Neural cell (in vitro differentiated cells): ENCODE data around the gene RPL15.

Source experiments
- EP300 ChIP-seq: fragments of 450-650 bp; conservative IDR thresholded peaks from 2 replicates; pipeline ENCODE4 v1.6.1; 2014; ENCODE audit warnings: antibody characterized with exemption, mild to moderate bottlenecking, moderate library complexity; ENCODE audit not compliant: poor library complexity, severe bottlenecking
- TF ChIP-seq, protein P1 (sequence below): fragments of 450-650 bp; IDR thresholded peaks from 2 replicates; pipeline ENCODE4 v1.5.1; 2014; ENCODE audit warnings: antibody characterized with exemption, mild to moderate bottlenecking, moderate library complexity; ENCODE audit not compliant: poor library complexity, severe bottlenecking
- TF ChIP-seq, protein P2 (sequence below): IDR thresholded peaks from 2 replicates; pipeline ENCODE4 v1.6.1; 2012; ENCODE audit warnings: borderline replicate concordance

- TF ChIP-seq, protein P1, sequence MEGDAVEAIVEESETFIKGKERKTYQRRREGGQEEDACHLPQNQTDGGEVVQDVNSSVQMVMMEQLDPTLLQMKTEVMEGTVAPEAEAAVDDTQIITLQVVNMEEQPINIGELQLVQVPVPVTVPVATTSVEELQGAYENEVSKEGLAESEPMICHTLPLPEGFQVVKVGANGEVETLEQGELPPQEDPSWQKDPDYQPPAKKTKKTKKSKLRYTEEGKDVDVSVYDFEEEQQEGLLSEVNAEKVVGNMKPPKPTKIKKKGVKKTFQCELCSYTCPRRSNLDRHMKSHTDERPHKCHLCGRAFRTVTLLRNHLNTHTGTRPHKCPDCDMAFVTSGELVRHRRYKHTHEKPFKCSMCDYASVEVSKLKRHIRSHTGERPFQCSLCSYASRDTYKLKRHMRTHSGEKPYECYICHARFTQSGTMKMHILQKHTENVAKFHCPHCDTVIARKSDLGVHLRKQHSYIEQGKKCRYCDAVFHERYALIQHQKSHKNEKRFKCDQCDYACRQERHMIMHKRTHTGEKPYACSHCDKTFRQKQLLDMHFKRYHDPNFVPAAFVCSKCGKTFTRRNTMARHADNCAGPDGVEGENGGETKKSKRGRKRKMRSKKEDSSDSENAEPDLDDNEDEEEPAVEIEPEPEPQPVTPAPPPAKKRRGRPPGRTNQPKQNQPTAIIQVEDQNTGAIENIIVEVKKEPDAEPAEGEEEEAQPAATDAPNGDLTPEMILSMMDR: no peak
- no peak for TF ChIP-seq EP300
- TF ChIP-seq, protein P2, sequence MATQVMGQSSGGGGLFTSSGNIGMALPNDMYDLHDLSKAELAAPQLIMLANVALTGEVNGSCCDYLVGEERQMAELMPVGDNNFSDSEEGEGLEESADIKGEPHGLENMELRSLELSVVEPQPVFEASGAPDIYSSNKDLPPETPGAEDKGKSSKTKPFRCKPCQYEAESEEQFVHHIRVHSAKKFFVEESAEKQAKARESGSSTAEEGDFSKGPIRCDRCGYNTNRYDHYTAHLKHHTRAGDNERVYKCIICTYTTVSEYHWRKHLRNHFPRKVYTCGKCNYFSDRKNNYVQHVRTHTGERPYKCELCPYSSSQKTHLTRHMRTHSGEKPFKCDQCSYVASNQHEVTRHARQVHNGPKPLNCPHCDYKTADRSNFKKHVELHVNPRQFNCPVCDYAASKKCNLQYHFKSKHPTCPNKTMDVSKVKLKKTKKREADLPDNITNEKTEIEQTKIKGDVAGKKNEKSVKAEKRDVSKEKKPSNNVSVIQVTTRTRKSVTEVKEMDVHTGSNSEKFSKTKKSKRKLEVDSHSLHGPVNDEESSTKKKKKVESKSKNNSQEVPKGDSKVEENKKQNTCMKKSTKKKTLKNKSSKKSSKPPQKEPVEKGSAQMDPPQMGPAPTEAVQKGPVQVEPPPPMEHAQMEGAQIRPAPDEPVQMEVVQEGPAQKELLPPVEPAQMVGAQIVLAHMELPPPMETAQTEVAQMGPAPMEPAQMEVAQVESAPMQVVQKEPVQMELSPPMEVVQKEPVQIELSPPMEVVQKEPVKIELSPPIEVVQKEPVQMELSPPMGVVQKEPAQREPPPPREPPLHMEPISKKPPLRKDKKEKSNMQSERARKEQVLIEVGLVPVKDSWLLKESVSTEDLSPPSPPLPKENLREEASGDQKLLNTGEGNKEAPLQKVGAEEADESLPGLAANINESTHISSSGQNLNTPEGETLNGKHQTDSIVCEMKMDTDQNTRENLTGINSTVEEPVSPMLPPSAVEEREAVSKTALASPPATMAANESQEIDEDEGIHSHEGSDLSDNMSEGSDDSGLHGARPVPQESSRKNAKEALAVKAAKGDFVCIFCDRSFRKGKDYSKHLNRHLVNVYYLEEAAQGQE: no peak
Observed at GRCh38 chr3:23904545-23904944, 12.4 kb upstream of the RPL15 start.
